Activated naive CD4-positive, alpha-beta T cell treated with anti-CD3 and anti-CD28 coated beads, Interleukin-2, amount 50 U/mL, for 24 hours (primary cell): ENCODE results near the gene DOCK6.

Experiments used
- H3K27ac Mint-ChIP-seq: one replicate; pipeline ENCODE4 v1.8.0; 2021; ENCODE audit warnings: mild to moderate bottlenecking, mixed read lengths
- H3K27me3 Mint-ChIP-seq: one replicate; pipeline ENCODE4 v1.8.0; 2021; ENCODE audit warnings: mixed read lengths
- H3K36me3 Mint-ChIP-seq: one replicate; pipeline ENCODE4 v1.8.0; 2021; ENCODE audit warnings: mixed read lengths
- H3K4me1 Mint-ChIP-seq: one replicate; pipeline ENCODE4 v1.8.0; 2021; ENCODE audit warnings: mixed read lengths
- H3K4me3 Mint-ChIP-seq: one replicate; pipeline ENCODE4 v1.8.0; 2021; ENCODE audit warnings: mild to moderate bottlenecking, mixed read lengths
- H3K9me3 Mint-ChIP-seq: one replicate; pipeline ENCODE4 v1.8.0; 2021; ENCODE audit warnings: mixed read lengths

DOCK6 gene

GRCh38 chr19:11263726-11264125 lies 1.4 kb upstream of the DOCK6 start:
- peak overlapping the region; percentile 52 for H3K4me3 Mint-ChIP-seq
- H3K4me1 Mint-ChIP-seq: no peaks in the 10 kb centered on the region
- no peak overlapping the region for H3K27ac Mint-ChIP-seq
- no peaks in the 10 kb centered on the region for H3K9me3 Mint-ChIP-seq
- H3K36me3 Mint-ChIP-seq: no peaks in the 10 kb centered on the region
- H3K27me3 Mint-ChIP-seq: peaks cover 38% of the 10 kb centered on the region

- H3K27ac Mint-ChIP-seq: no peak overlapping the region
- no peaks in the 10 kb centered on the region for H3K4me1 Mint-ChIP-seq
- peaks cover 25% of the 10 kb centered on the region for H3K27me3 Mint-ChIP-seq
- no peaks in the 10 kb centered on the region for H3K36me3 Mint-ChIP-seq
- no peaks in the 10 kb centered on the region for H3K9me3 Mint-ChIP-seq
- H3K4me3 Mint-ChIP-seq: peak overlapping the region; percentile 26
These were observed 823 bp downstream of the DOCK6 start for GRCh38 chr19:11261431-11261970.

GRCh38 chr19:11260996-11261395 lies 1.3 kb downstream of the DOCK6 start:
- H3K36me3 Mint-ChIP-seq: no peaks in the 10 kb centered on the region
- peak overlapping the region; percentile 41 for H3K27ac Mint-ChIP-seq
- no peaks in the 10 kb centered on the region for H3K4me1 Mint-ChIP-seq
- H3K9me3 Mint-ChIP-seq: no peaks in the 10 kb centered on the region
- peaks cover 22% of the 10 kb centered on the region for H3K27me3 Mint-ChIP-seq
- peak overlapping the region; percentile 76 for H3K4me3 Mint-ChIP-seq

GRCh38 chr19:11257846-11258380 lies 4.4 kb downstream of the DOCK6 start:
- Mint-ChIP-seq H3K36me3 (no peaks in the 10 kb centered on the region), H3K27ac (no peak overlapping the region), H3K4me1 (no peaks in the 10 kb centered on the region), H3K9me3 (no peaks in the 10 kb centered on the region), H3K27me3 (peaks cover 8% of the 10 kb centered on the region), H3K4me3 (no peak overlapping the region)

- H3K9me3 Mint-ChIP-seq: no peaks in the 10 kb centered on the region
- H3K4me1 Mint-ChIP-seq: no peaks in the 10 kb centered on the region
- peaks cover 5% of the 10 kb centered on the region for H3K27me3 Mint-ChIP-seq
- no peaks in the 10 kb centered on the region for H3K36me3 Mint-ChIP-seq
- H3K27ac Mint-ChIP-seq: no peak overlapping the region
- no peak overlapping the region for H3K4me3 Mint-ChIP-seq
These were observed 6.1 kb downstream of the DOCK6 start for GRCh38 chr19:11256189-11256588.

GRCh38 chr19:11254666-11255065 lies 7.7 kb downstream of the DOCK6 start:
- Mint-ChIP-seq H3K27ac (no peak overlapping the region), H3K4me3 (no peak overlapping the region), H3K27me3 (no peaks in the 10 kb centered on the region)

GRCh38 chr19:11252665-11253355 lies 9.5 kb downstream of the DOCK6 start:
- H3K36me3 Mint-ChIP-seq: no peaks in the 10 kb centered on the region
- H3K4me1 Mint-ChIP-seq: no peaks in the 10 kb centered on the region
- H3K9me3 Mint-ChIP-seq: no peaks in the 10 kb centered on the region
- no peak overlapping the region for H3K27ac Mint-ChIP-seq
- H3K4me3 Mint-ChIP-seq: no peak overlapping the region
- H3K27me3 Mint-ChIP-seq: no peaks in the 10 kb centered on the region

More at GRCh38 chr19:11254666-11255065, 7.7 kb downstream of the DOCK6 start:
- H3K36me3 Mint-ChIP-seq: no peaks in the 10 kb centered on the region
- H3K4me1 Mint-ChIP-seq: no peaks in the 10 kb centered on the region
- no peaks in the 10 kb centered on the region for H3K9me3 Mint-ChIP-seq

- peaks cover under 1% of the 10 kb centered on the region for H3K27me3 Mint-ChIP-seq
- no peaks in the 10 kb centered on the region for H3K9me3 Mint-ChIP-seq
- H3K4me1 Mint-ChIP-seq: no peaks in the 10 kb centered on the region
- H3K27ac Mint-ChIP-seq: no peak overlapping the region
- H3K4me3 Mint-ChIP-seq: no peak overlapping the region
- no peaks in the 10 kb centered on the region for H3K36me3 Mint-ChIP-seq
These were observed 10.5 kb downstream of the DOCK6 start for GRCh38 chr19:11251650-11252314.

- Mint-ChIP-seq H3K36me3 (no peaks in the 10 kb centered on the region), H3K27ac (no peak overlapping the region), H3K4me3 (no peak overlapping the region), H3K4me1 (no peaks in the 10 kb centered on the region), H3K27me3 (peaks cover 3% of the 10 kb centered on the region), H3K9me3 (no peaks in the 10 kb centered on the region)
These were observed 11.1 kb downstream of the DOCK6 start for GRCh38 chr19:11251217-11251616.

- peaks cover 1% of the 10 kb centered on the region for H3K4me1 Mint-ChIP-seq
These were observed 13.5 kb downstream of the DOCK6 start for GRCh38 chr19:11248852-11249251.

GRCh38 chr19:11247934-11248333 lies 14.4 kb downstream of the DOCK6 start:
- Mint-ChIP-seq H3K4me1 (peaks cover 6% of the 10 kb centered on the region), H3K9me3 (no peaks in the 10 kb centered on the region), H3K27ac (no peak overlapping the region), H3K36me3 (no peaks in the 10 kb centered on the region), H3K4me3 (no peak overlapping the region), H3K27me3 (peaks cover 4% of the 10 kb centered on the region)

More at GRCh38 chr19:11248852-11249251, 13.5 kb downstream of the DOCK6 start:
- Mint-ChIP-seq H3K9me3 (no peaks in the 10 kb centered on the region), H3K36me3 (no peaks in the 10 kb centered on the region), H3K4me3 (no peak overlapping the region), H3K27me3 (peaks cover 4% of the 10 kb centered on the region), H3K27ac (no peak overlapping the region)

- H3K36me3 Mint-ChIP-seq: no peaks in the 10 kb centered on the region
- H3K4me1 Mint-ChIP-seq: peaks cover 6% of the 10 kb centered on the region
- H3K27me3 Mint-ChIP-seq: peaks cover 6% of the 10 kb centered on the region
- H3K9me3 Mint-ChIP-seq: no peaks in the 10 kb centered on the region
- no peak overlapping the region for H3K4me3 Mint-ChIP-seq
- H3K27ac Mint-ChIP-seq: no peak overlapping the region
These were observed 14.9 kb downstream of the DOCK6 start for GRCh38 chr19:11247391-11247790.

- Mint-ChIP-seq H3K4me1 (peaks cover 6% of the 10 kb centered on the region), H3K27ac (peak overlapping the region; percentile 53), H3K4me3 (no peak overlapping the region), H3K27me3 (peaks cover 6% of the 10 kb centered on the region), H3K9me3 (no peaks in the 10 kb centered on the region), H3K36me3 (no peaks in the 10 kb centered on the region)
These were observed 15.4 kb downstream of the DOCK6 start for GRCh38 chr19:11246941-11247340.

- peaks cover 6% of the 10 kb centered on the region for H3K4me1 Mint-ChIP-seq
- H3K4me3 Mint-ChIP-seq: no peak overlapping the region
- no peaks in the 10 kb centered on the region for H3K9me3 Mint-ChIP-seq
- no peak overlapping the region for H3K27ac Mint-ChIP-seq
- no peaks in the 10 kb centered on the region for H3K36me3 Mint-ChIP-seq
- peaks cover 6% of the 10 kb centered on the region for H3K27me3 Mint-ChIP-seq
These were observed 17.3 kb downstream of the DOCK6 start for GRCh38 chr19:11244846-11245589.

- Mint-ChIP-seq H3K4me3 (no peak overlapping the region), H3K36me3 (peaks cover 1% of the 10 kb centered on the region), H3K27ac (no peak overlapping the region), H3K9me3 (no peaks in the 10 kb centered on the region), H3K27me3 (peaks cover 6% of the 10 kb centered on the region), H3K4me1 (peaks cover 6% of the 10 kb centered on the region)
These were observed 18.5 kb downstream of the DOCK6 start for GRCh38 chr19:11243798-11244169.
